ENCODE measurements around the gene ANKUB1.

- TF ChIP-seq POLR2AphosphoS5 (IDR thresholded peaks at IDR 0.05) (no peak), CTCF (IDR thresholded peaks at IDR 0.05 in 8 of 11, conservative IDR thresholded peaks at IDR 0.05 in 3 of 11) (no peak)
Measured at GRCh38 chr3:149763565-149764195, 28.7 kb downstream of the ANKUB1 start.

All from spleen (tissue), 7 donors.